Mucosa of descending colon (tissue), 3 donors: Measurements from ENCODE around the gene POP4. TPM values are rescaled to one million over a fixed set of nuclear protein-coding genes. Genes with fewer than 3 reads are reported as not detected.
A peak's percentile ranks its signal among the peaks of the same experiment; 100 is the strongest.

Experiments used
- ATAC-seq: fragments of 200-7000 bp; cut with Tn5 transposase; one replicate; pipeline ENCODE4 v1.9.1; 2020; ENCODE audit warnings: mild to moderate bottlenecking, moderate library complexity
- DNase-seq, 3 donors: peaks; one replicate each; pipeline ENCODE4 v3.0.0-alpha.2; 2020
- H3K36me3 ChIP-seq: fragments of 200-600 bp; one replicate; pipeline ENCODE4 v1.8.0; 2021; ENCODE audit warnings: low read depth, mild to moderate bottlenecking
- H3K4me1 ChIP-seq: fragments of 200-600 bp; one replicate; pipeline ENCODE4 v1.8.0; 2021; ENCODE audit warnings: low read depth, mild to moderate bottlenecking
- H3K4me3 ChIP-seq: fragments of 200-600 bp; one replicate; pipeline ENCODE4 v1.8.0; 2021; ENCODE audit warnings: mild to moderate bottlenecking
- H3K9me3 ChIP-seq: fragments of 200-600 bp; one replicate; pipeline ENCODE4 v1.8.0; 2021; ENCODE audit warnings: mild to moderate bottlenecking
- intact Hi-C, 2 donors: fragments of 100-400 bp; cut with DNase I in 1 of 2; cut with micrococcal nuclease in 1 of 2; formaldehyde crosslinking; loops; one replicate each; pipeline versions ENCODE4 v1.11.0 to v1.11.1; 2022; cut with DNase I, micrococcal nuclease
- total RNA-seq, 3 donors: library from RNA; stranded (reverse); fragmentation: NEBNext Ultra II Directional in 2 of 3; extraction: Animal tissue kit (Norgen Biotek cat#: 25700) in 2 of 3; gene quantifications; one replicate each; pipeline versions ENCODE4 v1.2.1 to v1.2.4, GENCODE V29; 2021 to 2023
- TF ChIP-seq, protein P1 (sequence below): fragments of 200-600 bp; IDR thresholded peaks from one replicate; pipeline ENCODE4 v1.8.0; 2022; ENCODE audit warnings: antibody characterized with exemption, mild to moderate bottlenecking
- donor health status: DM: no; HTN: no; CAD: no; lungs with moderate emphysema.
- donor health status: DM: no; HTN: no; CAD: no.
- donor health status: DM: no; HTN: yes; CAD: no.

POP4 gene
- total RNA-seq, 3 donors from 2014 or later = 53.1 to 67.1 (median 65.6) TPM

DNA sequence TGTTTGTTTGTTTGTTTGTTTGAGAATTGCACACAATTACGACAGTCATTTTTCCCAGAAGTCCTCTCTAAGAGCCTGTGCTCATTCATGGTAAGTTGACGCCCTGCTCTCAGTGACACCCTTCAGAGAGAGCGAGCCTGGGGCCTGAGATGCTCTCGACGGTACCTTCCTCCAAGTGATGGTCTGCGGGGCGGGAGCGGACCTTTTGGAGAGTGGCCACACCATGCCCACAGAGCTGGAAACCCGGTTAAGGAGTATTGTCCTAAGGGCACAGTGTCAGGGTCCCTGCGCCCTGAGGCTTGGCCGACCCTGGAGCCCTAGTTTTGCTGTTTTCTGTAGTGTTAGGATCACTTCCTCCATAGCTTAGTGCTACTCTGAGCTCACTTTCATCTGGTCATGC is 3.6 kb downstream of the POP4 start:
- ATAC-seq (no peak), DNase-seq (peak in 1 of 3 donors; percentile 33)
- intact Hi-C loops = loop anchor here (2.0 to 10.0 kb wide), 3 partner anchors 85 to 108 kb away; partner anchors contain the start of gene C19orf12 (in 2 of the 2)
- Histone ChIP-seq H3K36me3 (peaks cover 4% of the 10 kb centered on the region), H3K4me3 (no peak overlapping the region), H3K4me1 (peaks cover 11% of the 10 kb centered on the region), H3K9me3 (no peaks in the 10 kb centered on the region)
- TF ChIP-seq, protein P1, sequence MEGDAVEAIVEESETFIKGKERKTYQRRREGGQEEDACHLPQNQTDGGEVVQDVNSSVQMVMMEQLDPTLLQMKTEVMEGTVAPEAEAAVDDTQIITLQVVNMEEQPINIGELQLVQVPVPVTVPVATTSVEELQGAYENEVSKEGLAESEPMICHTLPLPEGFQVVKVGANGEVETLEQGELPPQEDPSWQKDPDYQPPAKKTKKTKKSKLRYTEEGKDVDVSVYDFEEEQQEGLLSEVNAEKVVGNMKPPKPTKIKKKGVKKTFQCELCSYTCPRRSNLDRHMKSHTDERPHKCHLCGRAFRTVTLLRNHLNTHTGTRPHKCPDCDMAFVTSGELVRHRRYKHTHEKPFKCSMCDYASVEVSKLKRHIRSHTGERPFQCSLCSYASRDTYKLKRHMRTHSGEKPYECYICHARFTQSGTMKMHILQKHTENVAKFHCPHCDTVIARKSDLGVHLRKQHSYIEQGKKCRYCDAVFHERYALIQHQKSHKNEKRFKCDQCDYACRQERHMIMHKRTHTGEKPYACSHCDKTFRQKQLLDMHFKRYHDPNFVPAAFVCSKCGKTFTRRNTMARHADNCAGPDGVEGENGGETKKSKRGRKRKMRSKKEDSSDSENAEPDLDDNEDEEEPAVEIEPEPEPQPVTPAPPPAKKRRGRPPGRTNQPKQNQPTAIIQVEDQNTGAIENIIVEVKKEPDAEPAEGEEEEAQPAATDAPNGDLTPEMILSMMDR = no peak

DNA sequence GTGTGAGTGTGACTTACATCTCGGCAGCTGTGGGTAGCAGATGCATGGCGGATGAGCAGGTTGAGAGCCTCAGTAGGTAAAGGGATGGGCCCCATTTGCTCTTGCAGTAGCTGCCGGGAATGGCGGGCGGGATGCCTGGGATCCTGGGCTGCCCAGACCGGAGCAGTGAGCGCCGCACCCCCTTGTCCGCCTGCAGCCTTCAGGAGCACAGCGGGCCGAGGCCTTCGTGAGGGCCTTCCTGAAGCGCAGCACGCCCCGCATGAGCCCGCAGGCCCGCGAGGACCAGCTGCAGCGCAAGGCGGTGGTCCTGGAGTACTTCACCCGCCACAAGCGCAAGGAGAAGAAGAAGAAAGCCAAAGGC is 4.1 kb downstream of the POP4 start:
- Histone ChIP-seq H3K4me1 (peaks cover 10% of the 10 kb centered on the region), H3K9me3 (no peaks in the 10 kb centered on the region), H3K4me3 (no peak overlapping the region), H3K36me3 (peaks cover 4% of the 10 kb centered on the region)
- TF ChIP-seq, protein P1 = no peak
- ATAC-seq (no peak), DNase-seq (peak in 1 of 3 donors; percentile 57)
- intact Hi-C loops = loop anchor here in 1 of 2 donors (10.0 kb wide), 1 partner anchor 85 kb away; no protein-coding TSS in a partner anchor

DNA sequence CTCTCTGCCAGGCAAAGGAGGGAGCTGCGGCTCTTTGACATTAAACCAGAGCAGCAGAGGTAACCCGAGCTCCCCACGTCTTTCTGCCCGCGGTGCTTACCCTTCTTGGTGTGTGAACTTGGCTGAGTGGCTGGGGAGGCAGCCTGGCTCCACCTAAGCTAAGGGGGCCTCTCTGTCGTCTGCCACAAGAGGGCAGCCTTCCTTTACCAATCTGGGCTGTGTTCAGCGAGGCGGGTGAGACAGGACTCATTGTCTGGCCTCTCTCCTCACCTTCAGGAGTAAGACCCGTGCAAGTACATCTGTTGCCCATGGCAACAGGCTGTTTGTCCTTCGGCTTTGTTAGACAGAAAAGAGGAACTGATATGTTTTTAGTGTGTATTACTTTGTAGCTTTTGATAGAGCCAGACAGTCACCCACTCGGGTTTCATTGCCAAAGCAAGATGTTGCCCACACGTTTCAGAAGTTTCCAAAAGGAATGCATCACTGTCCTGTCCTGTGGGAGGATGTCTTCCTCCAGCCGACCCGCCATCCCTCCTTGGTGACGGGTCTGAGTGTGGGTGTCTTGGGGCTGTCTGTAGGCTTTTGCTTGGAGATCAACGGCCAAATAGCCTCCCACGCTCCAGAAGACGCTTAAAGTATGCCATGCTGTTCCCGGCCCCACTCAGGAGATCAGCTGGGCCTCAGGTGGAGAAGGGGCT is 4.6 kb downstream of the POP4 start:
- intact Hi-C loops = loop anchor here in 1 of 2 donors (10.0 kb wide), 1 partner anchor 84 kb away; no protein-coding TSS in a partner anchor
- Histone ChIP-seq H3K4me3 (no peak overlapping the region), H3K9me3 (no peaks in the 10 kb centered on the region), H3K36me3 (peaks cover 4% of the 10 kb centered on the region), H3K4me1 (peaks cover 7% of the 10 kb centered on the region)
- DNase-seq (peak; percentile 73 to 88 (median 80)), ATAC-seq (peak; percentile 74)
- TF ChIP-seq, protein P1 = peak; percentile 63

DNA sequence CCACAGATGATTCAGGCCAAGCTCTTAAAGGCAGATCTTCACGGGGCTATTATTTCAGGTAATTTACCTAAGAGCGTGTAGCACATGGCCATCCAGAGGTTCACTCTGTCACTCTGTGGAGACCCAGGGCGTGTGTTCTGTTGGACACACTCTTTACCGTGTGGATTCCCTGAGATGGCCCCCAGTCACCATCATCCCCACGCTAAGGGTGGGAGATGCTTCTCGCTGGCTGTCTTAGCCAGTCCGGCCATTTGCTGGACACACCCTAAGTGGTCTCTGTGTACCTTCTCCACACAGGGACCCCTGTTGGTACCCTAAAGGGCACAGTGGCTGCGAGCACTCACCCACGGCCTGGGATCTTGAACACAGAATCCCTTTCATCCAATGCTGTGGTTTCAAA is 6.0 kb downstream of the POP4 start:
- TF ChIP-seq, protein P1 = no peak

DNA sequence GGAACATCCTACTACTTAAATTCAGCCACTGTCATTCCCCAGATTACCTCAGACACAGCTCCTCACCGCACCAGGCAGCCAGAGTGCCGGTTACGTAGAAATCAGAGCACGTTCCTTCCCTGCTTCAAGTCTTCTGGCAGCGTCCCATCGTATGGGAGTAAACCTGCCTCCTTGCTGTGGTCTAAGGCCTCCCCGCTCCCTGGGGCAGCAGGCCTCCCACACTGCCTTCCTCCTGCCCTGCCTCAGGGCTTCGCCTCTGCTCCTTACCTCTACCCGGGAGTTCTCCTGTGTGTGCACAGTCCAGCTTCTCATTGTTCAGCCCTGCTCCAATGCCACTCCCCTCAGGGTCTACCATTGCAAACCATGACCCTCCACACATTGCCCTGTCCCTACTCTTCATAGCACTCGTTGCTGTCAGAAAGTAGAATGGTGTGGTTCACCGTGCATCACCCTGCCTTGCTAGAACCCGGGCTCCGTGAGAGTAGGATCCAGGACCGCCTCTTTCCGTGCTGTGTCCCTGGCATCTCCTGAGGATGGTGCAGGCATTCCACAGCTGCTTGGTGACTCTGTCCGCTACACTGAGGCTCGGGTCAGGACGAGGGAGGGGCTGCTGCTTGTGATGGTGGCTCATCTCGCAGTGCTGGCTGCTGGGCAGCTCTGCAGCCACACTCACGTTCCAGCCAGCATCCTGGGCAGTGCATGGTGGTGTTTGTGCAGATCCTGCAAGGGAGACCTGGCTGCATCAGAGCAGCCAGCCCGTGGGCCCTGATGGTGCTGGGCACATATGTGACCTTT is 6.9 kb downstream of the POP4 start:
- Histone ChIP-seq H3K9me3 (no peaks in the 10 kb centered on the region), H3K4me1 (no peaks in the 10 kb centered on the region), H3K4me3 (no peak overlapping the region), H3K36me3 (peaks cover 4% of the 10 kb centered on the region)
- peak in 1 of 3 donors; percentile 40 for DNase-seq
- no peak for ATAC-seq
- intact Hi-C loops = loop anchor here in 1 of 2 donors (10.0 kb wide), 1 partner anchor 82 kb away; no protein-coding TSS in a partner anchor
- TF ChIP-seq, protein P1 = no peak

More for the DNA sequence above, 6.0 kb downstream of the POP4 start:
- peaks cover 4% of the 10 kb centered on the region for H3K36me3 ChIP-seq
- intact Hi-C loops = loop anchor here in 1 of 2 donors (10.0 kb wide), 1 partner anchor 83 kb away; no protein-coding TSS in a partner anchor
- peak in 1 of 3 donors; percentile 20 for DNase-seq
- H3K9me3 ChIP-seq = no peaks in the 10 kb centered on the region
- no peak for ATAC-seq
- peaks cover 2% of the 10 kb centered on the region for H3K4me1 ChIP-seq
- no peak overlapping the region for H3K4me3 ChIP-seq
